ENCODE results near the gene ORM1. TPM values are rescaled to one million over a fixed set of nuclear protein-coding genes. Genes with fewer than 3 reads are reported as not detected.

The ORM1 gene
- not detected in 2 replicates for total RNA-seq

DNA sequence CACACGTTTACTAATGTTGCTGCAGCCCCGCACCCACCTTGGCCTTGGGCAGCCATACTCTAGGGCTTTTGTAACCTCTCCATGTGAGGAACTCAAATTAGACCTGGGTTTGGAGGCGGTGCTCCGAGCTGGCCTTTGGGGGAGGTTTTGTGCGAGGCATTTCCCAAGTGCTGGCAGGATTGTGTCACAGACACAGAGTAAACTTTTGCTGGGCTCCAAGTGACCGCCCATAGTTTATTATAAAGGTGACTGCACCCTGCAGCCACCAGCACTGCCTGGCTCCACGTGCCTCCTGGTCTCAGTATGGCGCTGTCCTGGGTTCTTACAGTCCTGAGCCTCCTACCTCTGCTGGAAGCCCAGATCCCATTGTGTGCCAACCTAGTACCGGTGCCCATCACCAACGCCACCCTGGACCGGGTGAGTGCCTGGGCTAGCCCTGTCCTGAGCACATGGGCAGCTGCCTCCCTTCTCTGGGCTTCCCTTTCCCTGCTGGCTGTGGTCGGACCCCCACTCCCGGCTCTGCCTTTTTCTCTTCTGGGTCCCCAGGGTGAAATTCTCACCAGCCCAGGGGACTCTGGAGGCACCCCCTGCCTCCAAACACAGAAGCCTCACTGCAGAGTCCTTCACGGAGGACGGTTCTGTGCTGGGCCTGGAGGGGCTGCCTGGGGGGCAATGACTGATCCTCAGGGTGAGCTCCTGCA, at the start of gene ORM1:
Gene ORM1 (plus strand): TSS at position 268 of the 701 bp plus-strand sequence. CDS start 36 bp downstream, at position 304.

DNA sequence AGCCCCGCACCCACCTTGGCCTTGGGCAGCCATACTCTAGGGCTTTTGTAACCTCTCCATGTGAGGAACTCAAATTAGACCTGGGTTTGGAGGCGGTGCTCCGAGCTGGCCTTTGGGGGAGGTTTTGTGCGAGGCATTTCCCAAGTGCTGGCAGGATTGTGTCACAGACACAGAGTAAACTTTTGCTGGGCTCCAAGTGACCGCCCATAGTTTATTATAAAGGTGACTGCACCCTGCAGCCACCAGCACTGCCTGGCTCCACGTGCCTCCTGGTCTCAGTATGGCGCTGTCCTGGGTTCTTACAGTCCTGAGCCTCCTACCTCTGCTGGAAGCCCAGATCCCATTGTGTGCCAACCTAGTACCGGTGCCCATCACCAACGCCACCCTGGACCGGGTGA, 6.7 kb downstream of the ORM1 start, which contains the start of gene ORM2:
Gene ORM2 (plus strand): TSS at position 245 of the 398 bp plus-strand sequence. CDS start 36 bp downstream, at position 281.

Other genes starting within 250 kb of the ORM1 start
- gene AMBP, start 244.8 kb upstream of the ORM1 start, total RNA-seq: 0.15 and 0.17 TPM in 2 replicates
- under 0.01 TPM in 1 of 2 replicates, not detected in the other for gene KIF12, start 223.8 kb upstream of the ORM1 start, total RNA-seq
- gene COL27A1, start 167.6 kb upstream of the ORM1 start, total RNA-seq: 3.6 and 8.6 TPM in 2 replicates
- not detected in 2 replicates for gene ORM2, start 6.8 kb downstream of the ORM1 start, total RNA-seq
- 8.9 and 10.4 TPM in 2 replicates for gene AKNA, start 64.9 kb downstream of the ORM1 start, total RNA-seq
- gene WHRN, start 182.4 kb downstream of the ORM1 start, total RNA-seq: 0.73 and 4.0 TPM in 2 replicates